A673 (cell line): Measurements from ENCODE around the gene ABCG1.

ENCODE experiments used
- EZH2 ChIP-seq: fragments of 200-600 bp; sonication (generic); IDR thresholded peaks from 2 replicates; pipeline ENCODE4 v1.6.1; 2017; ENCODE audit warnings: borderline replicate concordance, low read depth, mild to moderate bottlenecking, mixed read lengths, antibody characterized with exemption, low read length; ENCODE audit not compliant: poor library complexity, severe bottlenecking
- TF ChIP-seq, protein P1 (sequence below): fragments of 300-800, 200-600 bp; sonication (generic); conservative IDR thresholded peaks from 2 replicates; pipeline ENCODE4 v1.5.1; 2017; ENCODE audit warnings: low read depth, mild to moderate bottlenecking, antibody characterized with exemption, low read length, moderate library complexity, mixed read lengths

DNA sequence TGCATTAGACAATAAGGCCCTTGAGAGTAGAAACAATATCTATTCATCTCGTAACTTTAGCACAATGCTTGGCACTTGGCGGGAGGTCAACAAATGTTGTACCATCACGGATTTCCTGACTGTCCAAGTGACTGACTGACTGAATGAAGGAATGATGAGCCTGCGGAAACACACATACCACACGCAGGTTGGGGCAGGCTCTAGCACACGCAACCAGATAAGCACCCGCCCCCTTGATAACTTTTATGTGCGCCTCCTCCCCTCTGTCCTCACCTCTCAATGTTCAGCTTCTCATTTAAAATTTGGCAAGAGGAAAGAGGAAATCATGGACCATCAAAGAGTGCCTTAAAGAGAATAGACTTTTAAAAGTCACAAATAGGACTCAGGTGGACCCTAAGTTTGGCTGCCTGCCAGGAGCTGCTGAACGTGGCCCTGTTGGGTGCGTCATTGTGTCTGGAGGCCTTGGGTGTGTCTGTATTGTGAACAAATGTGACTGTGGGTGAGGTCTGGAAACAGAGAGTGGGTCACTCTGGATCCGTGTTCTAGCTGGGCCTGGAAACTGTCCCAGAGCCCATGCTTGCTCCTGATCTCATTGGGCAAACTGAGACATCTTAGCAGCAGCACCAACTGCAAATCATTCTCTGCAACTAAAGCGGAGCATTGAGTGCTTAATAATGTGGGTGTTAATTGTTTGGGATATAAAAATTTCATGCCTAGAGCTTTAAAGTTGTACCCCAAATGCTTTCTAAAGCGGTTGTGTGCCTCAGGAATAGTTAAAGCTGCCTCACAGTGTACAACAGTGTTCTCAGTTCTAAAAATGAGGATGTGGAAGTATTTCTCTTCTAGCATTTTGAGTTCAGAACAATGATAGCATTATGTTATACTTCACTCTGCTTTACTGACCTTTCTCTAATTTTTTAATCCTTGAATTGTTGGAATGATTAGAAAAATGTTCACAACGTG, 47.6 kb upstream of the ABCG1 start:
- TF ChIP-seq EZH2 = no peak
- TF ChIP-seq, protein P1, sequence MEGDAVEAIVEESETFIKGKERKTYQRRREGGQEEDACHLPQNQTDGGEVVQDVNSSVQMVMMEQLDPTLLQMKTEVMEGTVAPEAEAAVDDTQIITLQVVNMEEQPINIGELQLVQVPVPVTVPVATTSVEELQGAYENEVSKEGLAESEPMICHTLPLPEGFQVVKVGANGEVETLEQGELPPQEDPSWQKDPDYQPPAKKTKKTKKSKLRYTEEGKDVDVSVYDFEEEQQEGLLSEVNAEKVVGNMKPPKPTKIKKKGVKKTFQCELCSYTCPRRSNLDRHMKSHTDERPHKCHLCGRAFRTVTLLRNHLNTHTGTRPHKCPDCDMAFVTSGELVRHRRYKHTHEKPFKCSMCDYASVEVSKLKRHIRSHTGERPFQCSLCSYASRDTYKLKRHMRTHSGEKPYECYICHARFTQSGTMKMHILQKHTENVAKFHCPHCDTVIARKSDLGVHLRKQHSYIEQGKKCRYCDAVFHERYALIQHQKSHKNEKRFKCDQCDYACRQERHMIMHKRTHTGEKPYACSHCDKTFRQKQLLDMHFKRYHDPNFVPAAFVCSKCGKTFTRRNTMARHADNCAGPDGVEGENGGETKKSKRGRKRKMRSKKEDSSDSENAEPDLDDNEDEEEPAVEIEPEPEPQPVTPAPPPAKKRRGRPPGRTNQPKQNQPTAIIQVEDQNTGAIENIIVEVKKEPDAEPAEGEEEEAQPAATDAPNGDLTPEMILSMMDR = no peak
